OCI-M2 (cell line): ENCODE data around the gene MANBA.
"Not testable (repeated sequence)": the region's sequence is repeated elsewhere in the genome, so short reads cannot be mapped to it uniquely, and the experiment has no call there.

Source experiments
- DNase-seq: peaks from one replicate; lab custom pipeline; 2025; ENCODE audit not compliant: unreplicated experiment; lab: John Stamatoyannopoulos, UW

Gene MANBA

GRCh38 chr4:102725229-102725628 lies 35.5 kb downstream of the MANBA start:
- no peak for DNase-seq

- DNase-seq: no peak
Observed at GRCh38 chr4:102723511-102723910, 37.3 kb downstream of the MANBA start.

GRCh38 chr4:102722740-102723139 lies 38.0 kb downstream of the MANBA start:
- no peak for DNase-seq

GRCh38 chr4:102718833-102719575 lies 41.8 kb downstream of the MANBA start:
- DNase-seq: not testable (repeated sequence)

- DNase-seq: no peak
Observed at GRCh38 chr4:102717448-102718092, 43.2 kb downstream of the MANBA start.

GRCh38 chr4:102715057-102715456 lies 45.7 kb downstream of the MANBA start:
- no peak for DNase-seq

- DNase-seq: not testable (repeated sequence)
Observed at GRCh38 chr4:102713774-102714173, 47.0 kb downstream of the MANBA start.

GRCh38 chr4:102713096-102713495 lies 47.7 kb downstream of the MANBA start:
- no peak for DNase-seq

- no peak for DNase-seq
Observed at GRCh38 chr4:102710986-102711385, 49.8 kb downstream of the MANBA start.

- DNase-seq: not testable (repeated sequence)
Observed at GRCh38 chr4:102709060-102709459, 51.7 kb downstream of the MANBA start.

- no peak for DNase-seq
Observed at GRCh38 chr4:102707150-102707549, 53.6 kb downstream of the MANBA start.

GRCh38 chr4:102705391-102705935 lies 55.3 kb downstream of the MANBA start:
- DNase-seq: no peak

GRCh38 chr4:102696758-102697157 lies 64.0 kb downstream of the MANBA start:
- no peak for DNase-seq

- no peak for DNase-seq
Observed at GRCh38 chr4:102694791-102695190, 66.0 kb downstream of the MANBA start.

GRCh38 chr4:102693861-102694260 lies 66.9 kb downstream of the MANBA start:
- no peak for DNase-seq

- DNase-seq: no peak
Observed at GRCh38 chr4:102693262-102693850, 67.4 kb downstream of the MANBA start.

GRCh38 chr4:102692474-102692873 lies 68.3 kb downstream of the MANBA start:
- no peak for DNase-seq

GRCh38 chr4:102687982-102688433 lies 72.8 kb downstream of the MANBA start:
- no peak for DNase-seq

GRCh38 chr4:102687373-102687981 lies 73.3 kb downstream of the MANBA start:
- DNase-seq: no peak

GRCh38 chr4:102685768-102686167 lies 75.0 kb downstream of the MANBA start:
- no peak for DNase-seq

GRCh38 chr4:102684610-102685052 lies 76.1 kb downstream of the MANBA start:
- DNase-seq: peak; percentile 57
